Measurements from ENCODE around the gene AGFG2.

DNA sequence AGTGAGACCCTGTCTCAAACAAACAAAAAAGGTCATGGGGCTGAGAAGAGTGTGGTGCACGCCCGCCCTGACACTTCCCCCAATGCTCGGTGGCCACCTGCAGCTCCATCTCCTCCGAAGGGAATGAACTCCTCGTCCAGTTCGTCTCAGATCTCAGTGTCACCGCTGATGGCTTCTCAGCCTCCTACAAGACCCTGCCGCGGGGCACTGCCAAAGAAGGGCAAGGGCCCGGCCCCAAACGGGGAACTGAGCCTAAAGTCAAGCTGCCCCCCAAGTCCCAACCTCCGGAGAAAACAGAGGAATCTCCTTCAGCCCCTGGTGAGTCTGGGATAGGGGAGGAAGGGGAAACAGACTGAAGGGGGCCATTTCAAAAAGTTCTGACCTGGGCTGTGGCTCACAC lies 67.3 kb downstream of the AGFG2 start:
- no peak for TF ChIP-seq EZH2 (IDR thresholded peaks at IDR 0.05; ENCODE audit: insufficient read depth, low read length)
- TF ChIP-seq, protein P1, sequence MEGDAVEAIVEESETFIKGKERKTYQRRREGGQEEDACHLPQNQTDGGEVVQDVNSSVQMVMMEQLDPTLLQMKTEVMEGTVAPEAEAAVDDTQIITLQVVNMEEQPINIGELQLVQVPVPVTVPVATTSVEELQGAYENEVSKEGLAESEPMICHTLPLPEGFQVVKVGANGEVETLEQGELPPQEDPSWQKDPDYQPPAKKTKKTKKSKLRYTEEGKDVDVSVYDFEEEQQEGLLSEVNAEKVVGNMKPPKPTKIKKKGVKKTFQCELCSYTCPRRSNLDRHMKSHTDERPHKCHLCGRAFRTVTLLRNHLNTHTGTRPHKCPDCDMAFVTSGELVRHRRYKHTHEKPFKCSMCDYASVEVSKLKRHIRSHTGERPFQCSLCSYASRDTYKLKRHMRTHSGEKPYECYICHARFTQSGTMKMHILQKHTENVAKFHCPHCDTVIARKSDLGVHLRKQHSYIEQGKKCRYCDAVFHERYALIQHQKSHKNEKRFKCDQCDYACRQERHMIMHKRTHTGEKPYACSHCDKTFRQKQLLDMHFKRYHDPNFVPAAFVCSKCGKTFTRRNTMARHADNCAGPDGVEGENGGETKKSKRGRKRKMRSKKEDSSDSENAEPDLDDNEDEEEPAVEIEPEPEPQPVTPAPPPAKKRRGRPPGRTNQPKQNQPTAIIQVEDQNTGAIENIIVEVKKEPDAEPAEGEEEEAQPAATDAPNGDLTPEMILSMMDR (IDR thresholded peaks at IDR 0.05; ENCODE audit: insufficient read depth, low read depth, low read length), result no peak
